MM.1S (cell line): ENCODE measurements around the gene BCL11B.

Experiments used
- DNase-seq: peaks from one replicate; pipeline ENCODE4 v3.0.0-alpha.2; 2015
- H2AFZ ChIP-seq: fragments of 300-600 bp; sonication (generic); 2 replicates; pipeline ENCODE4 v1.6.0; 2016; ENCODE audit warnings: antibody characterized with exemption, low read length
- H3F3A ChIP-seq: fragments of 300-600 bp; sonication (generic); 2 replicates; pipeline ENCODE4 v1.6.1; 2016; ENCODE audit warnings: mild to moderate bottlenecking, antibody characterized with exemption, low read length, moderate library complexity, mixed read lengths; ENCODE audit not compliant: insufficient read depth
- H3K27ac ChIP-seq: fragments of 300-600 bp; sonication (generic); 2 replicates; pipeline ENCODE4 v1.5.1; 2016; ENCODE audit warnings: mild to moderate bottlenecking, low read length
- H3K27me3 ChIP-seq: fragments of 300-600 bp; sonication (generic); replicated peaks from 2 replicates; pipeline ENCODE4 v1.6.0; 2016; ENCODE audit warnings: low read length; ENCODE audit not compliant: insufficient read depth
- H3K36me3 ChIP-seq: fragments of 300-600 bp; sonication (generic); replicated peaks from 2 replicates; pipeline ENCODE4 v1.6.1; 2016; ENCODE audit warnings: mild to moderate bottlenecking, low read length, mixed read lengths; ENCODE audit not compliant: insufficient read depth
- H3K4me1 ChIP-seq: fragments of 300-600 bp; sonication (generic); 2 replicates; pipeline ENCODE4 v1.6.1; 2016; ENCODE audit warnings: low read length, mixed read lengths
- H3K4me2 ChIP-seq: fragments of 300-600 bp; sonication (generic); 2 replicates; pipeline ENCODE4 v1.6.0; 2016; ENCODE audit warnings: low read depth, low read length
- H3K4me3 ChIP-seq: fragments of 300-600 bp; sonication (generic); 2 replicates; pipeline ENCODE4 v1.5.1; 2016; ENCODE audit warnings: low read length, mixed read lengths
- H3K79me2 ChIP-seq: fragments of 300-600 bp; sonication (generic); 2 replicates; pipeline ENCODE4 v1.6.1; 2016; ENCODE audit warnings: mixed run types, low read length, mixed read lengths
- H3K9ac ChIP-seq: fragments of 300-600 bp; sonication (generic); 2 replicates; pipeline ENCODE4 v1.6.1; 2016; ENCODE audit warnings: low read length, mixed read lengths
- H3K9me2 ChIP-seq: fragments of 300-600 bp; sonication (generic); replicated peaks from 2 replicates; pipeline ENCODE4 v1.6.1; 2016; ENCODE audit warnings: mild to moderate bottlenecking, low read length, mixed read lengths; ENCODE audit not compliant: insufficient read depth
- H3K9me3 ChIP-seq: fragments of 300-600 bp; sonication (generic); replicated peaks from 2 replicates; pipeline ENCODE4 v1.6.1; 2016; ENCODE audit warnings: mild to moderate bottlenecking, low read length, mixed read lengths; ENCODE audit not compliant: insufficient read depth
- H4K20me1 ChIP-seq: fragments of 300-600 bp; sonication (generic); 2 replicates; pipeline ENCODE4 v1.6.1; 2016; ENCODE audit warnings: mild to moderate bottlenecking, low read length, moderate library complexity, mixed read lengths; ENCODE audit not compliant: insufficient read depth
- EZH2 ChIP-seq: fragments of 300-600 bp; sonication (generic); optimal IDR thresholded peaks from 2 replicates; pipeline ENCODE3; 2017; ENCODE audit warnings: low read depth, mild to moderate bottlenecking, antibody characterized with exemption, low read length, mixed read lengths
- EZH2phosphoT487 ChIP-seq: fragments of 300-600 bp; sonication (generic); IDR thresholded peaks from 2 replicates; pipeline ENCODE4 v1.6.1; 2018; ENCODE audit warnings: antibody characterized with exemption, low read length
- TF ChIP-seq, protein P1 (sequence below): fragments of 300-600 bp; sonication (generic); IDR thresholded peaks from 2 replicates; pipeline ENCODE4 v1.5.1; 2016; ENCODE audit warnings: antibody characterized with exemption, low read length, mixed read lengths

The BCL11B gene

DNA sequence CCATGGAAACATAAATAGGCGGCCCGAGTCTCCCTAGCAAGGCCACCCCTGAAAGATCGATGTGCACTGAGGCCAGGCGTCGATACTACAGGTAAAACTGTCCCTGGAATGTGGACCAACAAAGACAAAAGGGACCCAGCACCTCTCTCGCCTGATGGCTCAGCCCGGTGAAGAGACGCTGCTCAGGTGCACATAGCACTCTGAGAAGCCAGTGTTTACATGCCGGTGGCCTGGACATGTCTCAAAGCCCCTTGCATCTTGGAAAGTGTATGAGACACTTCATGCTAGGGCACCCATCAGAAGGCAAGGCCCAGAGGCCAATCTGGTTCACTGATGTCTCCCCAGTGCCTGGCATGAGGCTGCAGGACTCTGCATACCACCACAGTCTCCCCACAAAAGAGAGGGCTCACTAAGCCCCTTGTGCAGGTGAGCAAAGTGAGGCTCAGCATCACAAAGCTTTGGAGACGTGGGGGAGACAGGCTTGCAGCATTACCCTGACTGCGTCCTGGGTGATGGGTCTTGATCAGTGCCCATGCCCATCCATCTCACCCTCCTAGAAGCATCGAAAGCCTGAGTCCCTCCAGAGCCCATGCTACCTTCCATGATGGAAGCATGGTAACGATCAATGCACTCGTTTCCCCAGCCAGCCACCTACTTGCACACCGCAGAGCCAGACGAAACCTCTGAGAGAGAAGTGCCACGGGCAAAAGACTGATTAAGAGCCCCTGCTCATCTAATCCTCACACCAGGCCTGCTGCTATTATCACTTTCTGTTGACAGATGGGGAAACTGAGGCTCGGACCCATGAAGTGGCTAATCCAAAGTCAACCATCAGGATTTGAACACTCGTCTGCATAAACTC, 16.1 kb downstream of the BCL11B start:
- Histone ChIP-seq H3K79me2 (no peaks in the 10 kb centered on the region), H3K4me3 (no peak overlapping the region), H3K36me3 (no peaks in the 10 kb centered on the region), H3K4me1 (no peaks in the 10 kb centered on the region), H3K27me3 (no peaks in the 10 kb centered on the region), H3K9ac (no peak overlapping the region), H3K4me2 (no peak overlapping the region), H3F3A (no peaks in the 10 kb centered on the region), H2AFZ (no peak overlapping the region), H3K9me2 (no peaks in the 10 kb centered on the region), H3K9me3 (no peaks in the 10 kb centered on the region), H4K20me1 (no peaks in the 10 kb centered on the region), H3K27ac (no peak overlapping the region)
- TF ChIP-seq EZH2: no peak
- TF ChIP-seq, protein P1, sequence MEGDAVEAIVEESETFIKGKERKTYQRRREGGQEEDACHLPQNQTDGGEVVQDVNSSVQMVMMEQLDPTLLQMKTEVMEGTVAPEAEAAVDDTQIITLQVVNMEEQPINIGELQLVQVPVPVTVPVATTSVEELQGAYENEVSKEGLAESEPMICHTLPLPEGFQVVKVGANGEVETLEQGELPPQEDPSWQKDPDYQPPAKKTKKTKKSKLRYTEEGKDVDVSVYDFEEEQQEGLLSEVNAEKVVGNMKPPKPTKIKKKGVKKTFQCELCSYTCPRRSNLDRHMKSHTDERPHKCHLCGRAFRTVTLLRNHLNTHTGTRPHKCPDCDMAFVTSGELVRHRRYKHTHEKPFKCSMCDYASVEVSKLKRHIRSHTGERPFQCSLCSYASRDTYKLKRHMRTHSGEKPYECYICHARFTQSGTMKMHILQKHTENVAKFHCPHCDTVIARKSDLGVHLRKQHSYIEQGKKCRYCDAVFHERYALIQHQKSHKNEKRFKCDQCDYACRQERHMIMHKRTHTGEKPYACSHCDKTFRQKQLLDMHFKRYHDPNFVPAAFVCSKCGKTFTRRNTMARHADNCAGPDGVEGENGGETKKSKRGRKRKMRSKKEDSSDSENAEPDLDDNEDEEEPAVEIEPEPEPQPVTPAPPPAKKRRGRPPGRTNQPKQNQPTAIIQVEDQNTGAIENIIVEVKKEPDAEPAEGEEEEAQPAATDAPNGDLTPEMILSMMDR: no peak
- TF ChIP-seq EZH2phosphoT487: no peak
- DNase-seq: no peak

DNA sequence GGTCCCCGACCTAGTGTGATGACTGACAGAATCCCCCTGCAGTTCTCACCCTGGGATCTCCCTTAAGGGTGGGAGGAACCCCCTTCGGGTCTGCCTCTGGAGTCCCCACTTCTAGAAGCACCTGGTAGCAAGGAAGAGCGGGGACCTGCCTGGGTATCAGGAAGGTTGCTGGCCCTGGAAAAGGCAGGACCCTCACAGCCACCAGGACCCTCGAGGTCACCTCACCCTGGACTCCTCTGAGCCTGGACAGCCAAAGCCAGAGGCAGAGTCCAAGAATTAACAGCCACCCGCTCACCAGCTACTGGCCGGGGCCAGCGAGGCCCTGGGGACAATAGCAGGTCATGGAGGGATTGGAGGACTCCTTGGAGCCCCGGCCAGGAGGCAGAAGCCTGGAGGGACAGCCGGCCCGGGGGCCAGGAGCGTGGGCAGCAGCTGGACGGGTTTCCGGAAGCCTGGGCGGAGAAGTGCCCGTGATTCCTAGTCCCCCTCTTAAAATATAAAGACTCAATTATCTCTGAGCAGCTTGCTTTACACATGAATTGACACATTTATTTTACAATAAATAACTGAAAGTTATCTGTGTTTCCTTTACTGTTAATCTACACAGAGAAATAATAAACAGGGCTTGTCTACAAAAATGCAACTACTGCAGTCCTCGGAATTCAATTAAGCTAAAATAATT, 17.5 kb downstream of the BCL11B start:
- no peaks in the 10 kb centered on the region for H3F3A ChIP-seq
- no peaks in the 10 kb centered on the region for H3K4me1 ChIP-seq
- H3K4me2 ChIP-seq: no peak overlapping the region
- no peak for DNase-seq
- no peak overlapping the region for H3K27ac ChIP-seq
- TF ChIP-seq, protein P1: no peak
- TF ChIP-seq EZH2phosphoT487: no peak
- no peak for TF ChIP-seq EZH2
- H3K36me3 ChIP-seq: no peaks in the 10 kb centered on the region
- H3K79me2 ChIP-seq: no peaks in the 10 kb centered on the region
- no peak overlapping the region for H3K4me3 ChIP-seq
- no peaks in the 10 kb centered on the region for H3K27me3 ChIP-seq
- H4K20me1 ChIP-seq: no peaks in the 10 kb centered on the region
- no peaks in the 10 kb centered on the region for H3K9me3 ChIP-seq
- H2AFZ ChIP-seq: no peak overlapping the region
- no peak overlapping the region for H3K9ac ChIP-seq
- H3K9me2 ChIP-seq: no peaks in the 10 kb centered on the region

DNA sequence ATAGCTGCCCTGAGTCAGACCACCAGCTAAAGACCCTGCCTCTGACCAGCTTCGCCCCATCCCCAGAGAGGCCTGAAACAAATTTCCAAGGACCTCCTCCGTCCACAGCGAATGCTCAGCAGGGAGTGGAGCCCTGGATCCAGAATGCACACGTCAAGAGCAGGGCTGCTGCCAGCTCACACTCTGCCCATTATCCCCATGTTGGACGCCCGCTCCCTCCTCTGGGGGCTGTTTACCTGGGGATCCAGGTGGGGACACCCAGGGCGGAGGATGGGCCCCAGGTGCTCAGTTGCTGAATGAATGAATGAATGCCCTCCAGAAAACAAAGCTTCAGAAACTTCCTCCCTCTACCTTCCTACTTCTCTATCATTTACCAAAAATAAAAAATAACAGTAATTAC, 18.1 kb downstream of the BCL11B start:
- no peak for DNase-seq
- Histone ChIP-seq H3K9ac (no peak overlapping the region), H3K4me2 (no peak overlapping the region), H3K27me3 (no peaks in the 10 kb centered on the region), H4K20me1 (no peaks in the 10 kb centered on the region), H3F3A (no peaks in the 10 kb centered on the region), H3K27ac (no peak overlapping the region), H3K4me1 (no peaks in the 10 kb centered on the region), H3K9me3 (no peaks in the 10 kb centered on the region), H2AFZ (no peak overlapping the region), H3K9me2 (no peaks in the 10 kb centered on the region), H3K4me3 (no peak overlapping the region), H3K36me3 (no peaks in the 10 kb centered on the region), H3K79me2 (no peaks in the 10 kb centered on the region)
- TF ChIP-seq EZH2phosphoT487: no peak
- TF ChIP-seq, protein P1: no peak
- no peak for TF ChIP-seq EZH2
